Measurements from ENCODE around the gene SRPRB. TPM values are rescaled to one million over a fixed set of nuclear protein-coding genes. Genes with fewer than 3 reads are reported as not detected.

Gene SRPRB
- total and polyA plus RNA-seq, 9 donors = 6.2 to 59.7 (median 35.1) TPM

GRCh38 chr3:133797396-133798105, 8.1 kb upstream of the SRPRB start:
- DNase-seq = no peak
- Histone ChIP-seq H3K4me1 (ENCODE audit: insufficient read depth) (no peaks in the 10 kb centered on the region), H3K4me3 (no peak overlapping the region), H3K36me3 (no peaks in the 10 kb centered on the region), H3K9me3 (no peaks in the 10 kb centered on the region), H3K27me3 (no peaks in the 10 kb centered on the region), H3K27ac (no peak overlapping the region)
- TF ChIP-seq EP300 (IDR thresholded peaks at IDR 0.05) (no peak), POLR2A (IDR thresholded peaks at IDR 0.05) (no peak), CTCF (IDR thresholded peaks at IDR 0.05) (no peak)
- 69 to 85% (median 78%) methylated on average over 3 of the region's 3 CpGs for WGBS, 3 donors
- intact Hi-C loops (cut with DNase I) = no loop called here

- Histone ChIP-seq H3K9me3 (no peaks in the 10 kb centered on the region), H3K27ac (no peak overlapping the region), H3K36me3 (no peaks in the 10 kb centered on the region), H3K4me1 (ENCODE audit: insufficient read depth) (no peaks in the 10 kb centered on the region), H3K4me3 (no peak overlapping the region), H3K27me3 (no peaks in the 10 kb centered on the region)
- no peak for TF ChIP-seq CTCF (IDR thresholded peaks at IDR 0.05)
- TF ChIP-seq POLR2A (IDR thresholded peaks at IDR 0.05) = no peak
- no peak for TF ChIP-seq EP300 (IDR thresholded peaks at IDR 0.05)
- DNase-seq = no peak
- intact Hi-C loops (cut with DNase I) = no loop called here
- 74 to 86% (median 78%) methylated on average over 7 of the region's 7 CpGs for WGBS, 3 donors
Observed at GRCh38 chr3:133799794-133800585, 5.6 kb upstream of the SRPRB start.

DNA sequence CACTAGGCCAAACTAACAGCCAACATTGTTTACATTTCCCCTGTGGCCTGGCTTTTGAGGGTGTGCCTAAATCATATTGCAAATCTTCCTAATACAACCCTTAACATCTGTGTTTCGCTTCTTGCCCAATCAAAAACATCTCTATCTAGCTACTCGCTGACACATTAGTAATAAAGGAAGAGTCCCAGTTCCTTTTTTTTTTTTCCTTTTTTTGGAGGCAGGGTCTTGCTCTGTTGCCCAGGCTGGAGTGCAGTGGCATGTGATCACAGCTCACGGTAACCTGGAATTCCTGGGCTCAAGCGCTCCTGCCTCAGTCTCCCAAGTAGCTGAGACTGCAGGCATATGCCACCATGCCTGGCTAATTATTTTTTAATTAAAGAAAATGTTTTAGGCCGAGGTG, 2.1 kb upstream of the SRPRB start:
- WGBS, 3 donors = 90 to 95% (median 95%) methylated on average over 5 of the region's 5 CpGs

GRCh38 chr3:133804896-133805295, 719 bp upstream of the SRPRB start:
- no peaks in the 10 kb centered on the region for H3K36me3 ChIP-seq
- H3K4me3 ChIP-seq = peak overlapping the region; percentile 57
- no peak for DNase-seq
- H3K27me3 ChIP-seq = no peaks in the 10 kb centered on the region
- no peak for TF ChIP-seq POLR2A (IDR thresholded peaks at IDR 0.05)
- TF ChIP-seq EP300 (IDR thresholded peaks at IDR 0.05) = no peak
- TF ChIP-seq CTCF (IDR thresholded peaks at IDR 0.05) = no peak
- 62 to 63% (median 63%) methylated on average over 4 of the region's 4 CpGs for WGBS, 3 donors
- H3K27ac ChIP-seq = no peak overlapping the region
- peaks cover 2% of the 10 kb centered on the region for H3K4me1 ChIP-seq (ENCODE audit: insufficient read depth)
- no peaks in the 10 kb centered on the region for H3K9me3 ChIP-seq
- intact Hi-C loops (cut with DNase I) = no loop called here

More for the DNA sequence above, 2.1 kb upstream of the SRPRB start:
- intact Hi-C loops (cut with DNase I) = no loop called here
- TF ChIP-seq POLR2A (IDR thresholded peaks at IDR 0.05) (no peak), CTCF (IDR thresholded peaks at IDR 0.05) (no peak), EP300 (IDR thresholded peaks at IDR 0.05) (no peak)
- DNase-seq = no peak
- H3K9me3 ChIP-seq = no peaks in the 10 kb centered on the region
- H3K4me1 ChIP-seq (ENCODE audit: insufficient read depth) = peaks cover 2% of the 10 kb centered on the region
- no peaks in the 10 kb centered on the region for H3K36me3 ChIP-seq
- H3K4me3 ChIP-seq = no peak overlapping the region
- H3K27me3 ChIP-seq = no peaks in the 10 kb centered on the region
- H3K27ac ChIP-seq = no peak overlapping the region
